GM12875 (cell line): Measurements from ENCODE around the gene RANBP9.

ENCODE experiments used
- H3K4me3 ChIP-seq: one replicate; pipeline ENCODE4 v1.5.1; 2011; ENCODE audit warnings: low read depth, low read length, control low read depth
- TF ChIP-seq, protein P1 (sequence below): IDR thresholded peaks from 2 replicates; pipeline ENCODE4 v1.5.1; 2011; ENCODE audit warnings: low read depth, mild to moderate bottlenecking, control low read depth, inconsistent platforms, low read length, moderate library complexity, borderline replicate concordance; ENCODE audit not compliant: insufficient read depth

RANBP9 gene

DNA sequence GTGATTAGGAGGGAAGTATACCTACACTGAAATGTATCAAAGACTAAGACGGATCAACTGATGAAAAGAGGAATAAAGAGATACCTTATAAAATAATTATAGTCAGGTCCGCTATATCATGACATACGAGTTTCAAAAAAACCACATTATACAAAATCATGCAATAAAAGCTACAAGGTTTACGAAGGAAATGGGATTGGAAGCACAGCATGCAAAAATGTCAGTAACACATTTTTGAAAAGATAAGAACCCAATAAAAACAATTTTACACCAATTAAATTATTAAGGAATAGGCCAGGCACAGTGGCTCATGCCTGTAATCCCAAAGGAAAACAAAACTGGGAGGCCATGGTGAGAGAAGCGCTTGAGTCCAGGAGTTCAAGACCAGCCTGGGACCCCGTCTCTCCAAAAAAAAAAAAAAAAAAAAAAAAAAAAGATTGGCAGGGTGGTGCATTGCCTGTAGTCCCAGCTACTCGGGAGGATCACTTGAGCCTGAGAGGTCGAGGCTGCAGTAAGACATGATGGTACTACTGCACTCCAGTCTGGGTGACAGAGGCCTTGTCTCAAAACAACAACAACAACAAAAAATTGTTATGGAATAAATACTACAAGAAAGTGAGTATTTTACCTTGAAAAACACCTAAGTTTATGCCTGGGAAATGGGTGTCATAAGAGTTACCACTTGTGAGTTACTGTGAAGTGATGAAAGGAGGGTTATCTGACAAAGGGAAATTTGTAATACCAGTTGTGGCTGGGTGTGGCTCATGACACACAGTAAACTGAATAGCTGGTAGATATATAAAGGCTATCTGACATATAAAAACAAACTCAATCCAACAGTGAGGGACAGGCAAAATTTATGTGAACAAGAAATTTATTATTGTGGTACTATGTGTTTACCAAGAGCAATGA is 45.2 kb downstream of the RANBP9 start:
- TF ChIP-seq, protein P1, sequence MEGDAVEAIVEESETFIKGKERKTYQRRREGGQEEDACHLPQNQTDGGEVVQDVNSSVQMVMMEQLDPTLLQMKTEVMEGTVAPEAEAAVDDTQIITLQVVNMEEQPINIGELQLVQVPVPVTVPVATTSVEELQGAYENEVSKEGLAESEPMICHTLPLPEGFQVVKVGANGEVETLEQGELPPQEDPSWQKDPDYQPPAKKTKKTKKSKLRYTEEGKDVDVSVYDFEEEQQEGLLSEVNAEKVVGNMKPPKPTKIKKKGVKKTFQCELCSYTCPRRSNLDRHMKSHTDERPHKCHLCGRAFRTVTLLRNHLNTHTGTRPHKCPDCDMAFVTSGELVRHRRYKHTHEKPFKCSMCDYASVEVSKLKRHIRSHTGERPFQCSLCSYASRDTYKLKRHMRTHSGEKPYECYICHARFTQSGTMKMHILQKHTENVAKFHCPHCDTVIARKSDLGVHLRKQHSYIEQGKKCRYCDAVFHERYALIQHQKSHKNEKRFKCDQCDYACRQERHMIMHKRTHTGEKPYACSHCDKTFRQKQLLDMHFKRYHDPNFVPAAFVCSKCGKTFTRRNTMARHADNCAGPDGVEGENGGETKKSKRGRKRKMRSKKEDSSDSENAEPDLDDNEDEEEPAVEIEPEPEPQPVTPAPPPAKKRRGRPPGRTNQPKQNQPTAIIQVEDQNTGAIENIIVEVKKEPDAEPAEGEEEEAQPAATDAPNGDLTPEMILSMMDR: no peak
- H3K4me3 ChIP-seq: no peak overlapping the region

DNA sequence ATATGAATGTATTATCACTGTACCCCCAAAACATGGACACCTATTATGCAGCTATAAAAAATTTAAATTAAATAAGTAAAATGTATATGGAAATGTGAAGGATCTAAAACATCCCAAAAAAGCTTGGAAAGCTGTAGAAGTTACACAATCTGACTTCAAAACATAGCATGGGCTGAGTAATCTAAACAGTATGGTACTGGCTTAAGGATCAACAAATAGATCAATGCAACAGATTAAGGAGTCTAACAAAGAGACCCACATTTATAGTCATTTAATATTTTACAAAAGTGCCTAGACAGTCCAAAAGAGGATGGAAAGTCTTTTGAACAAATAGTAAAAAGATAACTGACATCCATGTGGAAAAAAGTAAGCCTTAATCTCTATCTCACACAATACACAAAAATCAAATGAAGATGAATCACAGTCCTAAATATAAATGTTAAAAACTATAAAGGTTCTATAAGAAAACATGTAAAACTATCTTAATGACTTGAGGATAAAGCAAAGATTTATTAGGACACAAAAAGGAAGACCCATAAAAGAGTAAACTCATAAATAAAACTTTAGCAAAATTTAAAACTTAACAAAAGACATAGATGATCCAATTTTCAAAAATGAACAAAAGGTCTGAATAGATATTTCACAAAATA is 46.8 kb downstream of the RANBP9 start:
- TF ChIP-seq, protein P1: no peak

GRCh38 chr6:13663986-13664385 is 47.6 kb downstream of the RANBP9 start:
- no peak overlapping the region for H3K4me3 ChIP-seq
- TF ChIP-seq, protein P1: no peak

More for the DNA sequence above, 46.8 kb downstream of the RANBP9 start:
- no peak overlapping the region for H3K4me3 ChIP-seq

DNA sequence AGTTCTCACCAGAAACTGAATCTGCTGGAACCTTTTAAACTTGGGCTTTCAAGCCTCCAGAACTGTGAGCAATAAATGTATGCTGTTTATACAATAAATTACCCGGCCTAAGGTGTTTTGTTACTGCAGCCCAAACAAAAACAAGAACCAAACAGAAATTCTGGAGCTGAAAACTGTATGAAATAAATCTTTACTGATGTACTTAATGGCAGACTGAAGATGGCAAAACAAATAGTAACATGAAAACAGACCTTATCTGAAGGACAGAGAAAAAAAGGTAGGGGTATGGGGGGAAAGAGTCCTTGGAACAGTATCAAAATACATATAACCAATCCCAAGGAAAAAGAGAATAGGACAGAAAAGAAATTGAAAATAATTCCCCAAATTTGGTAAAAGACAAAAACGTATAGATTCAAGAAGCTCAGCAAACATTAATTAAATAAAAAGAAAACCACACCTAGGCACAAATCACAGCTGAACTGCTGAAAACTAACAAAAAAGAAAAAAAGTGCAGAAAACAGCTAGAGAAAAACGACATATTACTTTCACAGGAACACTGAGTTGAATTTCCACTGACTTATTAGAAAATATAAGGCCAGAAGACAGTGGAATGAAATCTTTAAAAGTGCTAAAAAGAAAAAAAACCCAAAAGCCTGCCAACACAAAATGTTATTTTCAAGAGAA is 48.8 kb downstream of the RANBP9 start:
- no peak overlapping the region for H3K4me3 ChIP-seq
- TF ChIP-seq, protein P1: no peak

- TF ChIP-seq, protein P1: no peak
- no peak overlapping the region for H3K4me3 ChIP-seq
Observed at GRCh38 chr6:13661647-13662046, 50.0 kb downstream of the RANBP9 start.

- TF ChIP-seq, protein P1: no peak
- H3K4me3 ChIP-seq: no peak overlapping the region
Observed at GRCh38 chr6:13660893-13661292, 50.7 kb downstream of the RANBP9 start.
